GM12891 (cell line): ENCODE measurements around the gene GRIK1.

ENCODE experiments used
- PAX5 ChIP-seq: IDR thresholded peaks from 2 replicates; pipeline ENCODE4 v1.6.1; 2011; ENCODE audit warnings: low read length, moderate library complexity, mild to moderate bottlenecking; ENCODE audit not compliant: insufficient read depth, severe bottlenecking
- POLR2A ChIP-seq: IDR thresholded peaks from 2 replicates; pipeline ENCODE4 v1.6.1; 2011; ENCODE audit warnings: low read depth, low read length, control low read depth
- POLR2AphosphoS5 ChIP-seq: IDR thresholded peaks from 2 replicates; pipeline ENCODE4 v1.6.1; 2011; ENCODE audit warnings: low read depth, low read length, control low read depth
- POU2F2 ChIP-seq: IDR thresholded peaks from 2 replicates; pipeline ENCODE4 v1.6.1; 2011; ENCODE audit warnings: low read depth, mild to moderate bottlenecking, control low read depth, low read length, moderate library complexity
- SPI1 ChIP-seq: IDR thresholded peaks from 2 replicates; pipeline ENCODE4 v1.6.1; 2011; ENCODE audit warnings: low read depth, low read length, control low read depth
- TAF1 ChIP-seq: IDR thresholded peaks from 2 replicates; pipeline ENCODE4 v1.6.1; 2011; ENCODE audit warnings: low read depth, low read length, control low read depth

DNA sequence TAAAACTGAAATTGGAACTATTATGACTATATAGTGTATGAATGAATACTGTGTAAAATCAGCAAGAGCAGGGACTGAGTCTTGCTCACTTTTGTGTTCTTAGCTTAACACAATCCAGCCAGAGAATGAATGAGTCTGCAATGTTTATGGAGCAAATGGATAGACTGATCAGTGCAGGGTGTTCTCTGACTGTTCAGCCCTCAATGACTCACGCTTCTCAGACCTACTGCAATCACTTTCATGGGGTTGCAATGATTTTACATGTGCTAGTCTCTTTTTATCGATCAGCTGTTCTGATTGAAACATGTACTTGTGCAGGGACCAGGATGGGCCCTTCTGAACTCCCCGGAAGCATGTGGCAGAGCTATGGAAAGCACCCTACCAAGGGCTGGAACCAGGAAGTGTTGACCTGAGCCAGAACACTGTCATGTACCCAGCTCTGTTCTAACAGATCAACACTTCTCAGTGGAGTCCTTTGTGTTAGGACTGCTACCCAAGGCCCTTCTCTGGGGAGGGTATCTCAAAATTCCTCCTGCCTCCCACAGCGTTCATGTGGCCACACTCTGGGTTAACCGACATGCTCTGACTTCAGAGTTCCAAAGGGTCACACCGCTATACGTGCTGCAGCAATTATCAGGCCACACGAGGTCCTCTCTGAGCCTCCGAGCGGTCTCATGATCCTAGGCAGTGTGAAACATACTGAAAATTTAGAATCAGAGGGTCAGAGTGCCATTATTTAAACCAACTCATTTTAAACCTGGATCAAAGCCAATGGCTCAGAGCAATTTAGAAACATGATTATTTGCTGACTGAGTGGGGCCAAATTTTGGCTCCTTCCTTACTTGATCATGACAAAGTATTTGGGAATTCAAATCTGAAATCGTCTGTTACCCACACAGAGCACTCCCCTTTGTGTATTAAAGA lies 35.2 kb downstream of the GRIK1 start:
- no peak for TF ChIP-seq POLR2A
- TF ChIP-seq POLR2AphosphoS5 = no peak
- TF ChIP-seq TAF1 = no peak
- TF ChIP-seq PAX5 = no peak
- TF ChIP-seq POU2F2 = no peak
- TF ChIP-seq SPI1 = no peak
